ENCODE data around the gene SLC19A2. TPM values are rescaled to one million over a fixed set of nuclear protein-coding genes. Genes with fewer than 3 reads are reported as not detected.

The SLC19A2 gene
- total RNA-seq, 2 experiments from 2014 or later = 6.2 to 6.5 TPM

DNA sequence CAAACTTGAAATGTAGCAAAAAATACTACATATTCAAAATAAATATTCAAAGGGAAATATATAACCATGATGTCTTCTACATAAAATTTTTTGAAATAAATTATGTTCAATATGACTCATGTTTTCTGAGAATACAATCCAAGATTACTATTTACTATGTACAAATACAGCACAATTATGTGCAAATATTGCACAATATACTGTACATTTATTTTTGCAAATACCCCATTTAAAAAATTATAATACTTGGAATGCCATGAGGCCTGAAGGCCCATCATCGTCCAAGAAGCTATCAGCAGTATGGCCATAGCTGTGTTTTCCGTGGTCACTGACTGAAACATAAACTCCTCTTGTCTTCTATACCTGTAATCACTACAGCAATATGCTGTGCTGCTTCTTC lies 70.8 kb downstream of the SLC19A2 start:
- Mint-ChIP-seq H3K36me3 (no peaks in the 10 kb centered on the region), H3K4me3 (no peak overlapping the region), H3K27me3 (no peaks in the 10 kb centered on the region), H3K4me1 (no peaks in the 10 kb centered on the region), H3K27ac (no peak overlapping the region), H3K9me3 (peaks cover 17% of the 10 kb centered on the region)
- no peak for DNase-seq

Other genes starting within 250 kb of the SLC19A2 start
- gene NME7, start 118.1 kb downstream of the SLC19A2 start, total RNA-seq = 10 to 100 TPM; 18.9 to 22.4 TPM
- 10 to 100 TPM; 14.6 to 17.3 TPM for gene BLZF1, start 117.7 kb downstream of the SLC19A2 start, total RNA-seq
- gene CCDC181, start 58.5 kb downstream of the SLC19A2 start, total RNA-seq = under 1 TPM; 0.52 to 0.62 TPM
- gene F5, start 100.5 kb upstream of the SLC19A2 start, total RNA-seq = 10 to 100 TPM; 39.7 to 40.1 TPM
- 1 to 10 TPM in 1 of 2 experiments, under 1 TPM in 1; 0.42 to 1.1 TPM for gene SELP, start 144.2 kb upstream of the SLC19A2 start, total RNA-seq
- 100 to 1,000 TPM; 110 to 111 TPM for gene SELL, start 225.7 kb upstream of the SLC19A2 start, total RNA-seq
- gene SELE, start 248.1 kb upstream of the SLC19A2 start, total RNA-seq = not detected

All from activated naive CD8-positive, alpha-beta T cell treated with anti-CD3 and anti-CD28 coated beads for 36 hours (primary cell).